IPS-18c (cell line): ENCODE measurements around the gene CASP4.
"Not testable (repeated sequence)": the region's sequence is repeated elsewhere in the genome, so short reads cannot be mapped to it uniquely, and the experiment has no call there.

ENCODE experiments used
- H3K4me3 ChIP-seq: 2 replicates; pipeline ENCODE4 v1.7.0; 2013; ENCODE audit warnings: low read depth, mild to moderate bottlenecking, low read length, moderate library complexity; ENCODE audit not compliant: insufficient read depth
- H3K9me3 ChIP-seq: one replicate; pipeline ENCODE4 v1.6.1; 2013; ENCODE audit warnings: mild to moderate bottlenecking, low read length, moderate library complexity; ENCODE audit not compliant: control insufficient read depth, insufficient read depth

The CASP4 gene

GRCh38 chr11:104968355-104968855 is at the start of gene CASP4:
Gene CASP4 (minus strand): TSS chr11:104968574. CDS start chr11:104968525, 49 bp downstream.
- H3K4me3 ChIP-seq: no peak within 1 kb of the TSS

GRCh38 chr11:105007463-105007862 is 39.1 kb upstream of the CASP4 start:
- H3K9me3 ChIP-seq: no peaks in the 10 kb centered on the region

More at GRCh38 chr11:104968355-104968855, at the start of gene CASP4:
- peaks cover 5% of the 10 kb centered on the region for H3K9me3 ChIP-seq

DNA sequence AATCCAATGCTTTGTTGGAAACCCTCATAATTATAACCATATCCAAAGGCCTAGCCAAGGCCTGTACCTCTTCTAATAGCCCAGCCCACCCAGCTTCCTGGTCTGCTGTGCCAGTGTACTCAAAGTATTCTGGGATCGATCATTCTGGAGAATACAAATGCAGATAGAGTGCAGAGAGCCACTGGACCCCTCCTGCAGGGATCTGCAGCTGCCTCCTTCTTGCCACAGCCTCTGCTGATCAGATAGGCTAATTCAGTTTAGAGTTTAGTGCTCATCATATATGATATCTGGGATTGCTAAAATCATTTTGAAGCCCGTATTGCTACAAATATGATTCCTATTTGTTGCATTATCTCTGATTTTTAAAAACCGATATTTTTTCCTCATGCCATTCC is 37.1 kb upstream of the CASP4 start:
- no peaks in the 10 kb centered on the region for H3K9me3 ChIP-seq
- no peak overlapping the region for H3K4me3 ChIP-seq

More at GRCh38 chr11:105007463-105007862, 39.1 kb upstream of the CASP4 start:
- H3K4me3 ChIP-seq: no peak overlapping the region

DNA sequence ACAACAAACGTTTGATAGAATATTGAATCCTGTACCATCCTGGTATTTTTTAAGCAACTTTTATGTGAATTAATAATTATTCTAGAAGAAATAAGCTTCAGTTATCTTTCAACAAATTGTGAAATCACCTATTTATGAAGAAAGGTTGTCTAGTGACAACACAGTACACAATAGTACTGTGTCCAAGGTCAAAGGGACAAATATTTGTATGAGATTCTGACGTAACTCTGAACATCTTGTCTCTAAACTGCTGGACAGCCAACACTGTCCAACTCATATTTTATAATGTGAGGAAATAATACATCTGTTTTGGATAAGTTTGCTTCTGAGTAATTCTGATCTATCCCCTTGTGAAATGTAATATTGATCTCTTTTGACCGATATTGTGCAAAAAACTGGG is 35.6 kb upstream of the CASP4 start:
- Histone ChIP-seq H3K9me3 (no peaks in the 10 kb centered on the region), H3K4me3 (no peak overlapping the region)

GRCh38 chr11:105003151-105003550 is 34.8 kb upstream of the CASP4 start:
- H3K9me3 ChIP-seq: no peaks in the 10 kb centered on the region
- H3K4me3 ChIP-seq: no peak overlapping the region

GRCh38 chr11:105000797-105001196 is 32.4 kb upstream of the CASP4 start:
- H3K9me3 ChIP-seq: no peaks in the 10 kb centered on the region

GRCh38 chr11:105000167-105000566 is 31.8 kb upstream of the CASP4 start:
- Histone ChIP-seq H3K9me3 (no peaks in the 10 kb centered on the region), H3K4me3 (no peak overlapping the region)

More at GRCh38 chr11:105000797-105001196, 32.4 kb upstream of the CASP4 start:
- H3K4me3 ChIP-seq: no peak overlapping the region

DNA sequence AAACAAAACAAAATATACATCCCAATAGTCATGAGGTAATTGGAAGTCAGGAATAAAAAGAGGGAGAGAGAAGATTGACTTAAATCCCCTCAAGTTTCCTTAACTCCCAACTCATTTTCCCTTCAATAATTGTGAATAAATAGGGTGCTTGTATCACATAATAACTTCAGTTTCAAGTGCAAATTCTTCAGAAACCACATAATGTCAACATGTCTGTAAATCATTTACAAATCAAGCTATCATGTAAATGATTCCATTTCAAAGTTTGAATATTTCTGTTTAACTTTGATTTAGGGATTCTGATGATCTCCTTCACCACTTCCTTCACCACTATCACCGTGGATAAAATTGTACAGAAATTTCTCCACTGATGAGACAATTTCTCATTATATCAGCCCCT is 31.3 kb upstream of the CASP4 start:
- H3K9me3 ChIP-seq: no peaks in the 10 kb centered on the region
- no peak overlapping the region for H3K4me3 ChIP-seq

DNA sequence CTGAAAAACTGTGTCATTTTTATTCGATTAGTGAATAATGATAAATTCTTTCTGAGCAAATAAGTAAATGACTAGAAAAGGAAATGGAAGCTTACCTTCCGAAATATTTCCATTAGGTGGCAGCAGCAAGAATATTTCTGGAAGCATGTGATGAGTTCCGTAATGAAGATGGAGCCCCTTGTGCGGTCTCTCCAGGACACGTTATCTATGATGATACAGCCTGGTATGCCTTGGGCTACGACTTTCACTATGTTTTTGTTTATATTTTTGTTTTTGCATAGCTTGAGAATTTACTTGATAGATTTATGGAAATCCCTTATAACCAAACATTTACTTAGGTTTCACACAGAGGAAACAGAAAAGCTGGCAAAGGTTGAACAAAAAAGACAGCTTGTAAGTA is 28.9 kb upstream of the CASP4 start:
- Histone ChIP-seq H3K4me3 (no peak overlapping the region), H3K9me3 (no peaks in the 10 kb centered on the region)

DNA sequence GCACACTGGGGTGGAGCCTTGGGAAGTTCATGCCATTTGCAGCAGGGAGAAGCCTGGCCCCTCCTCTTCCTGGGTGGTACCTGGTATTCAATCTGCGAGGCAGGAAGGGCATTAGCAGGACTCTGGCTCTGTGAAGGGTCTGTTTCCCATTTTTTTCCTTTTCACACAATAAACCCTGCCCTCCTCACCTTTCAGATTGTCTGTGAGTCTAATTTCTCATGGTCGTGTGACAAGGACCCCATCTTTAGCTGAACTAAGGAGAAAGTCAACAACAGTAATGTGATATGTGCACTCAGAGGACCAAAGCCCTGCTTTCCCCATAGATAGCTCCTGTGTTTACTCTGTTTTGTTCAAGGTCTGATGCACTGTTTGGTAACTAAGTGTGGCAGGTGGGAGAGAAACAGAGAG is 26.6 kb upstream of the CASP4 start:
- H3K9me3 ChIP-seq: no peaks in the 10 kb centered on the region

GRCh38 chr11:104992781-104993180 is 24.4 kb upstream of the CASP4 start:
- Histone ChIP-seq H3K9me3 (no peaks in the 10 kb centered on the region), H3K4me3 (no peak overlapping the region)

More for the DNA sequence above, 26.6 kb upstream of the CASP4 start:
- no peak overlapping the region for H3K4me3 ChIP-seq

- H3K4me3 ChIP-seq: no peak overlapping the region
- H3K9me3 ChIP-seq: no peaks in the 10 kb centered on the region
Observed at GRCh38 chr11:104991994-104992393, 23.6 kb upstream of the CASP4 start.

DNA sequence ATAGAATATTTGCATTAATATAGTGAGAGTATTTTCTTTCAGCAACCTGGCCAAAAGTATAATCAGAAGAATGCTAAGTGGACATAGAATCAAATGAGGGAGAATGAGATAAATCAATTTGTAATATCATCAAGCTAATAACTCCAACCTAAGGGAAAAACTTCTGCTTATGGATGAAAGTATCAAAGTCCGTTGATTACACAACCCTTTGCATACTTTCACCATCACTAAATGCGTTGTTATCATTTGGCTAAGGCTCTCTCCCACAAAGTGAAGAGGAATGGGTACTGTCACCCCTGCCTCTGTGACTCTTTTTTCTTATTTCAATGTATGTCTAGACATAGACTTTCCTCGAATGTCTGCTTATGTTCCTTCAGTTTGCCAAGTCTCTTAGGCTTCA is 16.4 kb upstream of the CASP4 start:
- no peaks in the 10 kb centered on the region for H3K9me3 ChIP-seq
- H3K4me3 ChIP-seq: no peak overlapping the region

- Histone ChIP-seq H3K9me3 (peaks cover 2% of the 10 kb centered on the region), H3K4me3 (no peak overlapping the region)
Observed at GRCh38 chr11:104979839-104980238, 11.5 kb upstream of the CASP4 start.

DNA sequence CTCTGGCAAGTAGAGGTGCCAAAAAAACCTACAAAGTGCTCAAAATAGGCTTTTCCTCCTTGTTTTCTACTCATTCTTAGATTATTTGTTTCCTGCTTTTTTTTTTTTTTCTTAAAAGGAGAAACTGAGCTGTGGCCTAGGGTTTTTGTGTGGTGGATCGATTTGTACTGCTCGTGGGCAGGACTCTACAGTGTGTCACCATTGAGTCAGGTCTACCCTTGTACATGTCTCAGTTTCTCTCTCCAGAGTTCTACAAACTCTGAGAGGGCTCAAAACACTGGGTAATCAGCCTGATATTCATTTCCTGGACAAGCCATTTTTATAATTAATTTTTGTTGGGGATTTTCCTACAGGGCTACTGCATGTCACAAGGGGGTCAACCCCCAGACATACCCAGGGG is 5.2 kb upstream of the CASP4 start:
- H3K4me3 ChIP-seq: no peak overlapping the region
- peaks cover 8% of the 10 kb centered on the region for H3K9me3 ChIP-seq

DNA sequence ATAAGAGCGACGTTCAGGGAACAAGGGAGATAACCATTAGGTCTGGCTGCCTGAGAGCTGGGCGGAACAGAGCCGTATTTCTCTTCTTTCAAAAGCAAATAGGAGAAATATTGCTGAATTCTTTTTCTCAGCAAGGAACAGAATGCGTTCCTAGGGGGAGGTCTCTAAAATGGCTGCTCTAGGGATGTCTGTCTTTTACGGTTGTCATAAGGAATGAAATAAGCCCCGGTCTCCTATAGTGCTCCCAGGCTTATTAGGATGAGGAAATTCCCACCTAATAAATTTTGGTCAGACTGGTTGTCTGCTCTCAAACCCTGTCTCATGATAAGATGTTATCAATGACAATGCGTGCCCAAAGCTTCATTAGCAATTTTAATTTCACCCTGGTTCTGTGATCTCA is 4.5 kb upstream of the CASP4 start:
- not testable (repeated sequence) for H3K9me3 ChIP-seq, H3K4me3 ChIP-seq

- Histone ChIP-seq H3K4me3 (no peak overlapping the region), H3K9me3 (peaks cover 8% of the 10 kb centered on the region)
Observed at GRCh38 chr11:104970756-104971155, 2.4 kb upstream of the CASP4 start.

- H3K4me3 ChIP-seq: no peak overlapping the region
- peaks cover 2% of the 10 kb centered on the region for H3K9me3 ChIP-seq
Observed at GRCh38 chr11:104968856-104969776, 742 bp upstream of the CASP4 start.
